Upper lobe of left lung (tissue), 6 donors: Measurements from ENCODE around the gene EPB41L4B. TPM values are rescaled to one million over a fixed set of nuclear protein-coding genes. Genes with fewer than 3 reads are reported as not detected.

Experiments
- ATAC-seq, 2 donors: fragments of 200-7000 bp; cut with Tn5 transposase; one replicate each; pipeline ENCODE4 v1.9.1; 2022; ENCODE audit warnings: mild to moderate bottlenecking in 2 of 2, moderate library complexity in 2 of 2; ENCODE audit not compliant: low FRiP score in 2 of 2
- DNase-seq, 2 donors: peaks; one replicate each; pipeline ENCODE4 v3.0.0-alpha.2; 2019 to 2020
- H3K27ac ChIP-seq, 4 donors: fragments of 200-600 bp; sonication (generic); one replicate each; pipeline ENCODE4 v1.5.1; 2016 to 2019
- H3K27me3 ChIP-seq, 4 donors: fragments of 200-600 bp; sonication (generic); one replicate each; pipeline ENCODE4 v1.5.1; 2017 to 2019
- H3K36me3 ChIP-seq, 4 donors: fragments of 200-600 bp; sonication (generic); one replicate each; pipeline ENCODE4 v1.5.1; 2016 to 2019
- H3K4me1 ChIP-seq, 4 donors: fragments of 200-600 bp; sonication (generic); one replicate each; pipeline ENCODE4 v1.5.1; 2018 to 2019
- H3K4me3 ChIP-seq, 4 donors: fragments of 200-600 bp; sonication (generic); one replicate each; pipeline ENCODE4 v1.5.1; 2017 to 2019; ENCODE audit warnings: mild to moderate bottlenecking in 2 of 4, moderate library complexity in 1 of 4
- H3K9me3 ChIP-seq, 4 donors: fragments of 200-600 bp; sonication (generic); one replicate each; pipeline ENCODE4 v1.5.1; 2018 to 2019
- CTCF ChIP-seq, 6 experiments: fragments of 450-650 bp in 4 of 6; fragments of 200-600 bp in 2 of 6; sonication (generic) in 2 of 6; IDR thresholded peaks; one replicate each; pipeline ENCODE4 v1.5.1; 2016 to 2019; ENCODE audit warnings: antibody characterized with exemption in 6 of 6
- EP300 ChIP-seq, 4 donors: sonication (generic); formaldehyde crosslinking; IDR thresholded peaks; one replicate each; pipeline ENCODE4 v1.5.1; 2017; ENCODE audit warnings: antibody characterized with exemption in 4 of 4, control low read depth in 2 of 4
- POLR2A ChIP-seq, 4 donors: fragments of 450-650 bp; IDR thresholded peaks; one replicate each; pipeline ENCODE4 v1.5.1; 2016 to 2017; ENCODE audit warnings: antibody characterized with exemption in 4 of 4, mild to moderate bottlenecking in 2 of 4
- POLR2AphosphoS5 ChIP-seq, 2 donors: sonication (generic); formaldehyde crosslinking; IDR thresholded peaks; one replicate each; pipeline ENCODE4 v1.5.1; 2017; ENCODE audit warnings: antibody characterized with exemption in 2 of 2
- WGBS, 2 donors: methylation state at CpG; one replicate each; pipeline ENCODE4 v1.1.5; 2017 to 2018; 5-methylcytosine and 5-hydroxymethylcytosine counted together
- total RNA-seq, 6 donors: library from RNA; depleted of rRNA in 4 of 6; stranded (reverse); fragments of >200 nt in 4 of 6; gene quantifications; one replicate each; pipeline versions ENCODE4 v1.1.0 to v1.2.1, GENCODE V29; 2016 to 2021
- donor health status: DM: no; HTN: no; CAD: no; lungs with moderate emphysema.
- donor health status: DM: no; HTN: yes; CAD: no; lungs with severe emphysema.

The EPB41L4B gene
- total RNA-seq, 6 donors from 2014 or later, result 8.3 to 28.0 (median 10.9) TPM

- H3K27ac ChIP-seq, result no peak overlapping the region
- no peaks in the 10 kb centered on the region for H3K4me1 ChIP-seq
- DNase-seq (no peak), ATAC-seq (no peak)
- no peak overlapping the region for H3K4me3 ChIP-seq
- H3K27me3 ChIP-seq, result no peaks in the 10 kb centered on the region
- H3K36me3 ChIP-seq, result no peaks in the 10 kb centered on the region
- TF ChIP-seq POLR2AphosphoS5 (IDR thresholded peaks at IDR 0.05) (no peak), POLR2A (IDR thresholded peaks at IDR 0.05) (no peak), CTCF (IDR thresholded peaks at IDR 0.05) (no peak), EP300 (IDR thresholded peaks at IDR 0.05) (no peak)
- 83 to 96% methylated on average over 2 of the region's 2 CpGs for WGBS, 2 donors
- no peaks in the 10 kb centered on the region for H3K9me3 ChIP-seq
Measured at GRCh38 chr9:109272745-109273144, 48.1 kb downstream of the EPB41L4B start.

DNA sequence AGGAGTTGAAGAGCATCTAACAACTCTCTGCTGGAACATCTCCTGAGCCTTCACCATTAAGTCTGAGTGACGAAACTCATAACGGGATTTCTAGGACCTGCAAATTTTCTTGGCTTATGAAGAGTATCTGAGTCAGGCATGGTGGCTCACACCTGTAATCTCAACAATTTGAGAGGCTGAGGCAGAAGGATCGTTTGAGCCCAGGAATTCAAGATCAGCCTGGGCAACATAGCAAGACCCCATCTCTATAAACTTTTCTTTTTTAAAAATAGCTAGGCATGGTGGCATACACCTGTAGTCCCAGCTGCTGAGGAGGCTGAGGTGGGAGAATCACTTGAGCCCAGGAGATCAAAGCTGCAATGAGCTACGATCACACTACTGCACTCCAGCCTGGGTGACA, 48.8 kb downstream of the EPB41L4B start:
- 92 to 100% methylated on average over 4 of the region's 4 CpGs for WGBS, 2 donors
- no peak for ATAC-seq
- TF ChIP-seq POLR2A (IDR thresholded peaks at IDR 0.05) (no peak), CTCF (IDR thresholded peaks at IDR 0.05) (no peak), POLR2AphosphoS5 (IDR thresholded peaks at IDR 0.05) (no peak), EP300 (IDR thresholded peaks at IDR 0.05) (no peak)

DNA sequence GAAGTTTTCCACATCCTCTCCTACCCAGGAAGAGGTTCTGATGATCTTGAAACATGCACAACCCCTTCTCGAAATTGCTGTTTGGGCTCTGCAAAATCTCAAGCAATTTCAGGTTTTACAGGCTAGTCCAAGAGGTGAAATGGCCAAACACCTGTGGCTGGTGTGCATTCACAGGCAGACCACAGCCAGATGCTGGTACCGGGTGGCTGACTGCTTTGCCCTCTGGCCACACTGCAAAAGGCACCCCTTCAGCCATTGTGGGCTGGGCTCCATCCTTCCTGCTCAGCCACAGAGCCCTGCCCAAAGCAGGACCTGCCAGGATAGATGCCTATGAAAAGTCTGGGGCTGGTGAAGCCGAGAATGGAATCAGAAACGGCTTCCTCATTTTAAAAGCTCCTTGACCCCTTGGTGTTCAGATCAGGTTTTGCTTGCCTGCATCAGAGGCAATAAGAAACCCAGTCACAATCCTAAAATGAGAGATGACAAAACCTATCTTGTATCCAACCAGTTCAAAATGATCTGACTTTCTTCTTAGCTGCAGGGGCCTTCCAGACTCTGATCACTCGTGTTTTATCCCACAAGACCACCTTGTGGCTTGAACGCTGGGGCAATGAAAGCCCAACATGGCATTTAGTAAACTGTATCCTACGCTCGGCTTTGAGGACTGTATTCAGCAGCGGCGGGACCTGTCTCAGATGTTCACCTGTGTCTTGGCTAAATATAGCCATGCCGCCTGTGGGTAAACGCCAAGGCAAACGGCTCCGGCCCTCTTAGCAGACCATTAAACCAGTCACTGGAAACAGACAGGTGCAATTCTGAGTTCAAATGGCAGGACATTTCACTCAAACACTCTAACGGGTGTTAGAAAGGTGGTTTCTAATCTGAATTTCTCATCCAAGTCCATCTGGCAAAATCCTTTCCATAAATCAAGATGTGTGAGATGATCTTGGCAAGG, 49.6 kb downstream of the EPB41L4B start:
- no peaks in the 10 kb centered on the region for H3K27me3 ChIP-seq
- TF ChIP-seq POLR2A (IDR thresholded peaks at IDR 0.05) (no peak), POLR2AphosphoS5 (IDR thresholded peaks at IDR 0.05) (no peak), EP300 (IDR thresholded peaks at IDR 0.05) (no peak), CTCF (IDR thresholded peaks at IDR 0.05) (no peak)
- no peaks in the 10 kb centered on the region for H3K9me3 ChIP-seq
- no peak overlapping the region for H3K4me3 ChIP-seq
- H3K4me1 ChIP-seq, result no peaks in the 10 kb centered on the region
- H3K36me3 ChIP-seq, result no peaks in the 10 kb centered on the region
- DNase-seq (no peak), ATAC-seq (no peak)
- no peak overlapping the region for H3K27ac ChIP-seq
- 82 to 91% methylated on average over 14 to 15 of the region's 15 CpGs for WGBS, 2 donors

More for the DNA sequence above, 48.8 kb downstream of the EPB41L4B start:
- Histone ChIP-seq H3K4me3 (no peak overlapping the region), H3K27ac (no peak overlapping the region), H3K4me1 (no peaks in the 10 kb centered on the region), H3K9me3 (no peaks in the 10 kb centered on the region), H3K36me3 (no peaks in the 10 kb centered on the region), H3K27me3 (no peaks in the 10 kb centered on the region)
- no peak for DNase-seq

GRCh38 chr9:109270441-109270840, 50.4 kb downstream of the EPB41L4B start:
- TF ChIP-seq POLR2AphosphoS5 (IDR thresholded peaks at IDR 0.05) (no peak), EP300 (IDR thresholded peaks at IDR 0.05) (no peak), POLR2A (IDR thresholded peaks at IDR 0.05) (no peak), CTCF (IDR thresholded peaks at IDR 0.05) (no peak)
- H3K4me3 ChIP-seq, result no peak overlapping the region
- no peaks in the 10 kb centered on the region for H3K4me1 ChIP-seq
- ATAC-seq (no peak), DNase-seq (no peak)
- no peaks in the 10 kb centered on the region for H3K9me3 ChIP-seq
- H3K27me3 ChIP-seq, result no peaks in the 10 kb centered on the region
- no peaks in the 10 kb centered on the region for H3K36me3 ChIP-seq
- no peak overlapping the region for H3K27ac ChIP-seq
